ENCODE data around the gene ARID5A.

Gene ARID5A

DNA sequence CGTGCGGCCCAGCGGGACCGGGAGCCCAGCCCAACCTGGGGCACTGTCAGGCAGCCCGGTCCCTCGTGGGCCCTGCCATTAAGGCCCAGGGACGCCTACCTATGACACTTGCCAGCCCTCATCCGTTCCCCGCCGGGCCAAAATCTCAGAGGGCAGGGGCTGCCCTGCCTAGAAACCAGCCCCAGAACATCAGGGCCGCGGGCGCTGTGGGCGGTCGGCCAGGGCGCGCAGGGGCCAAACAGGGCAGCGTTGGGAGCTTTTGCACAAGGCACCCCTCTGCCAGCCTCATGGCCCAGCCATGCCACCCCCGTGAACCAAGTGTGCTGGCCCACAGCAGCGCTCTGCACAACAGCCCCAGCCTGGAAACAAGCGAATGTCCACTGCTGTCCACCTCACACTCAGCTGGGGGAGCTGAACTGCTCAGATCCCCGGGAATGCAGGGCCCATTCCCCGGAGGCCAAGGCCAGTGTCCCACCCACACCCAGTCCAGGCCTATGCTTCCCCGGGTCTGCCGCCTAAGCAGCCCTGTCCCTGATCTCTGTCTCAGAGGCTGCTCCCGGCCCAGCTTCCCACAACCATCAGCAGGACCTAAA lies 27.9 kb upstream of the ARID5A start:
- no peak for TF ChIP-seq GABPA (IDR thresholded peaks at IDR 0.05; ENCODE audit: low read depth)
- TF ChIP-seq, protein P1, sequence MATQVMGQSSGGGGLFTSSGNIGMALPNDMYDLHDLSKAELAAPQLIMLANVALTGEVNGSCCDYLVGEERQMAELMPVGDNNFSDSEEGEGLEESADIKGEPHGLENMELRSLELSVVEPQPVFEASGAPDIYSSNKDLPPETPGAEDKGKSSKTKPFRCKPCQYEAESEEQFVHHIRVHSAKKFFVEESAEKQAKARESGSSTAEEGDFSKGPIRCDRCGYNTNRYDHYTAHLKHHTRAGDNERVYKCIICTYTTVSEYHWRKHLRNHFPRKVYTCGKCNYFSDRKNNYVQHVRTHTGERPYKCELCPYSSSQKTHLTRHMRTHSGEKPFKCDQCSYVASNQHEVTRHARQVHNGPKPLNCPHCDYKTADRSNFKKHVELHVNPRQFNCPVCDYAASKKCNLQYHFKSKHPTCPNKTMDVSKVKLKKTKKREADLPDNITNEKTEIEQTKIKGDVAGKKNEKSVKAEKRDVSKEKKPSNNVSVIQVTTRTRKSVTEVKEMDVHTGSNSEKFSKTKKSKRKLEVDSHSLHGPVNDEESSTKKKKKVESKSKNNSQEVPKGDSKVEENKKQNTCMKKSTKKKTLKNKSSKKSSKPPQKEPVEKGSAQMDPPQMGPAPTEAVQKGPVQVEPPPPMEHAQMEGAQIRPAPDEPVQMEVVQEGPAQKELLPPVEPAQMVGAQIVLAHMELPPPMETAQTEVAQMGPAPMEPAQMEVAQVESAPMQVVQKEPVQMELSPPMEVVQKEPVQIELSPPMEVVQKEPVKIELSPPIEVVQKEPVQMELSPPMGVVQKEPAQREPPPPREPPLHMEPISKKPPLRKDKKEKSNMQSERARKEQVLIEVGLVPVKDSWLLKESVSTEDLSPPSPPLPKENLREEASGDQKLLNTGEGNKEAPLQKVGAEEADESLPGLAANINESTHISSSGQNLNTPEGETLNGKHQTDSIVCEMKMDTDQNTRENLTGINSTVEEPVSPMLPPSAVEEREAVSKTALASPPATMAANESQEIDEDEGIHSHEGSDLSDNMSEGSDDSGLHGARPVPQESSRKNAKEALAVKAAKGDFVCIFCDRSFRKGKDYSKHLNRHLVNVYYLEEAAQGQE (IDR thresholded peaks at IDR 0.05; ENCODE audit: insufficient replicate concordance, low read depth) = no peak
- TF ChIP-seq CTCF (IDR thresholded peaks at IDR 0.05; ENCODE audit: insufficient read depth, low read length) = no peak
- TF ChIP-seq SPI1 (IDR thresholded peaks at IDR 0.05; ENCODE audit: borderline replicate concordance, low read depth) = no peak
- Histone ChIP-seq H3K27me3 (ENCODE audit: insufficient read depth, poor library complexity, severe bottlenecking) (no peaks in the 10 kb centered on the region), H3K27ac (replicated peaks) (no peak overlapping the region), H3K4me3 (replicated peaks; ENCODE audit: insufficient read depth, low read length) (no peak overlapping the region)
- DNase-seq (ENCODE audit: low read depth in 1 of 2, low spot score in 1 of 2) = no peak

GRCh38 chr2:96509114-96509846 lies 27.3 kb upstream of the ARID5A start:
- H3K4me3 ChIP-seq (replicated peaks; ENCODE audit: insufficient read depth, low read length) = no peak overlapping the region
- TF ChIP-seq GABPA (IDR thresholded peaks at IDR 0.05; ENCODE audit: low read depth) (no peak), CTCF (IDR thresholded peaks at IDR 0.05; ENCODE audit: insufficient read depth, low read length) (peak; percentile 92)

DNA sequence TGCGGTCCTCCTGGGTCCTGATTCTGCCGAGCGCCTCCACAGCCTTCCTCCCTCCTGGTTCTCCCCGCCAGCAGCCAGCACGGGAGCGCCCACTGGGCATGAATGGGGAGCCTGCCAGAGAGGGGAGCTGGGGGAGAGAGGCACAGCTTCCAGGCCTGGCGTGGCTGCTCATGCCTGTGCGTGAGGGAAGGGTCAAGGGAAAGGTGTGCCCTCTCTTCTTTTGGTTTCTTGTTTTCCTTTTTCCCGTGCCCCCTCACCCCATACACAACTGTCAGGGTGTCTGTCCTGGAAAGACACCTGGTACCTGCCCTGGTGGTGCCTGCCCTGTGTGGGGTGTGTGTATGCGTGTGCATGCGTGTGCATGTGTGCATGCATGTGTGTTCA lies 26.7 kb upstream of the ARID5A start:
- TF ChIP-seq, protein P1 (IDR thresholded peaks at IDR 0.05; ENCODE audit: insufficient replicate concordance, low read depth) = no peak
- TF ChIP-seq POLR2AphosphoS5 (IDR thresholded peaks at IDR 0.05; ENCODE audit: low read depth) (no peak), CTCF (IDR thresholded peaks at IDR 0.05; ENCODE audit: insufficient read depth, low read length) (no peak), SPI1 (IDR thresholded peaks at IDR 0.05; ENCODE audit: borderline replicate concordance, low read depth) (no peak), GABPA (IDR thresholded peaks at IDR 0.05; ENCODE audit: low read depth) (no peak)
- Histone ChIP-seq H3K27me3 (ENCODE audit: insufficient read depth, poor library complexity, severe bottlenecking) (no peaks in the 10 kb centered on the region), H3K4me3 (replicated peaks; ENCODE audit: insufficient read depth, low read length) (no peak overlapping the region), H3K27ac (replicated peaks) (no peak overlapping the region)
- DNase-seq (ENCODE audit: low read depth in 1 of 2, low spot score in 1 of 2) = no peak

More at GRCh38 chr2:96509114-96509846, 27.3 kb upstream of the ARID5A start:
- no peaks in the 10 kb centered on the region for H3K27me3 ChIP-seq (ENCODE audit: insufficient read depth, poor library complexity, severe bottlenecking)
- DNase-seq (ENCODE audit: low read depth in 1 of 2, low spot score in 1 of 2) = peak; percentile 45 to 74
- H3K27ac ChIP-seq (replicated peaks) = no peak overlapping the region

Measured in HL-60 (cell line).